Thyroid gland (tissue), 4 donors: ENCODE measurements around the gene ZNF280B. TPM values are rescaled to one million over a fixed set of nuclear protein-coding genes. Genes with fewer than 3 reads are reported as not detected.

Experiments used
- DNase-seq, 2 donors: peaks; one replicate each; pipeline ENCODE4 v3.0.0-alpha.2; 2019
- H3K27ac ChIP-seq, 3 donors: fragments of 200-600 bp; sonication (generic); 1 replicate in 2 of 3; 2 replicates in 1 of 3; pipeline ENCODE4 v1.5.1; 2016 to 2019; ENCODE audit warnings: mild to moderate bottlenecking in 1 of 3, moderate library complexity in 1 of 3
- H3K27me3 ChIP-seq: fragments of 200-600 bp; sonication (generic); one replicate; pipeline ENCODE4 v1.5.1; 2019
- H3K36me3 ChIP-seq, 2 donors: fragments of 200-600 bp; sonication (generic); one replicate each; pipeline ENCODE4 v1.5.1; 2016 to 2019
- H3K4me1 ChIP-seq, 2 donors: fragments of 200-600 bp; sonication (generic); one replicate each; pipeline ENCODE4 v1.5.1; 2017 to 2019
- H3K4me3 ChIP-seq, 3 donors: fragments of 200-600 bp; sonication (generic); replicated peaks in 1 of 3; 1 replicate in 2 of 3; 2 replicates in 1 of 3; pipeline ENCODE4 v1.5.1; 2016; ENCODE audit warnings: mild to moderate bottlenecking in 1 of 3
- H3K9me3 ChIP-seq: fragments of 200-600 bp; sonication (generic); one replicate; pipeline ENCODE4 v1.5.1; 2017
- CTCF ChIP-seq, 6 experiments: fragments of 200-600 bp in 3 of 6; fragments of 450-650 bp in 3 of 6; sonication (generic) in 3 of 6; IDR thresholded peaks; one replicate each; pipeline ENCODE4 v1.5.1; 2016 to 2019; ENCODE audit warnings: antibody characterized with exemption in 6 of 6, mild to moderate bottlenecking in 2 of 6, inconsistent platforms in 1 of 6, moderate library complexity in 1 of 6
- POLR2A ChIP-seq, 2 donors: fragments of 450-650 bp; IDR thresholded peaks; one replicate each; pipeline ENCODE4 v1.6.1; 2017; ENCODE audit warnings: antibody characterized with exemption in 2 of 2, mild to moderate bottlenecking in 2 of 2, moderate library complexity in 1 of 2
- WGBS, 2 donors: methylation state at CpG; one replicate each; pipeline ENCODE4 v1.1.5; 2017; 5-methylcytosine and 5-hydroxymethylcytosine counted together
- intact Hi-C: fragments of 100-400 bp; cut with DNase I; formaldehyde crosslinking; loops from one replicate; pipeline ENCODE4 v1.15.1; 2023
- total RNA-seq, 4 donors: library from RNA; depleted of rRNA; stranded (reverse); fragments of >200 nt; gene quantifications; one replicate each; pipeline ENCODE4 v1.2.3, GENCODE V29; 2016

Gene ZNF280B
- total RNA-seq, 4 donors from 2014 or later: 2.2 to 3.1 (median 2.5) TPM

- intact Hi-C loops: no loop called here
Measured at GRCh38 chr22:22458896-22459588, 49.5 kb downstream of the ZNF280B start.

GRCh38 chr22:22458387-22458786 lies 50.2 kb downstream of the ZNF280B start:
- H3K36me3 ChIP-seq: no peaks in the 10 kb centered on the region
- intact Hi-C loops: no loop called here
- 81 to 86% methylated on average over 2 of the region's 2 CpGs for WGBS, 2 donors
- TF ChIP-seq POLR2A (IDR thresholded peaks at IDR 0.05) (no peak), CTCF (IDR thresholded peaks at IDR 0.05) (no peak)
- H3K27me3 ChIP-seq: no peaks in the 10 kb centered on the region
- H3K27ac ChIP-seq: no peak overlapping the region
- no peak for DNase-seq
- H3K4me3 ChIP-seq: no peak overlapping the region
- no peaks in the 10 kb centered on the region for H3K9me3 ChIP-seq
- no peaks in the 10 kb centered on the region for H3K4me1 ChIP-seq

More at GRCh38 chr22:22458896-22459588, 49.5 kb downstream of the ZNF280B start:
- no peak overlapping the region for H3K27ac ChIP-seq
- H3K4me1 ChIP-seq: no peaks in the 10 kb centered on the region
- no peak overlapping the region for H3K4me3 ChIP-seq
- 85 to 87% methylated on average over 6 of the region's 6 CpGs for WGBS, 2 donors
- H3K9me3 ChIP-seq: no peaks in the 10 kb centered on the region
- no peak for DNase-seq
- no peaks in the 10 kb centered on the region for H3K36me3 ChIP-seq
- TF ChIP-seq POLR2A (IDR thresholded peaks at IDR 0.05) (no peak), CTCF (IDR thresholded peaks at IDR 0.05) (no peak)
- H3K27me3 ChIP-seq: no peaks in the 10 kb centered on the region

- no peaks in the 10 kb centered on the region for H3K9me3 ChIP-seq
- TF ChIP-seq POLR2A (IDR thresholded peaks at IDR 0.05): no peak
- TF ChIP-seq CTCF (IDR thresholded peaks at IDR 0.05): no peak
- no peaks in the 10 kb centered on the region for H3K36me3 ChIP-seq
- no peaks in the 10 kb centered on the region for H3K27me3 ChIP-seq
- intact Hi-C loops: no loop called here
- no peak overlapping the region for H3K4me3 ChIP-seq
- H3K27ac ChIP-seq: no peak overlapping the region
- WGBS, 2 donors: 73 to 75% methylated on average over 3 of the region's 3 CpGs
- H3K4me1 ChIP-seq: no peaks in the 10 kb centered on the region
- DNase-seq: no peak
Measured at GRCh38 chr22:22454997-22455396, 53.5 kb downstream of the ZNF280B start.

- intact Hi-C loops: no loop called here
- Histone ChIP-seq H3K27me3 (no peaks in the 10 kb centered on the region), H3K9me3 (no peaks in the 10 kb centered on the region), H3K36me3 (no peaks in the 10 kb centered on the region), H3K4me3 (no peak overlapping the region), H3K4me1 (no peaks in the 10 kb centered on the region), H3K27ac (no peak overlapping the region)
- DNase-seq: no peak
- TF ChIP-seq POLR2A (IDR thresholded peaks at IDR 0.05): no peak
- TF ChIP-seq CTCF (IDR thresholded peaks at IDR 0.05): no peak
- 68 to 80% methylated on average over 6 of the region's 6 CpGs for WGBS, 2 donors
Measured at GRCh38 chr22:22452996-22453686, 55.4 kb downstream of the ZNF280B start.

GRCh38 chr22:22452211-22452610 lies 56.3 kb downstream of the ZNF280B start:
- H3K4me3 ChIP-seq: no peak overlapping the region
- intact Hi-C loops: no loop called here
- TF ChIP-seq CTCF (IDR thresholded peaks at IDR 0.05) (no peak), POLR2A (IDR thresholded peaks at IDR 0.05) (no peak)
- no peaks in the 10 kb centered on the region for H3K27me3 ChIP-seq
- 77 to 84% methylated on average over 1 of the region's 1 CpG for WGBS, 2 donors
- no peaks in the 10 kb centered on the region for H3K4me1 ChIP-seq
- no peak overlapping the region for H3K27ac ChIP-seq
- DNase-seq: no peak
- no peaks in the 10 kb centered on the region for H3K9me3 ChIP-seq
- no peaks in the 10 kb centered on the region for H3K36me3 ChIP-seq
